ENCODE measurements around the gene HOATZ. TPM values are rescaled to one million over a fixed set of nuclear protein-coding genes. Genes with fewer than 3 reads are reported as not detected.

The HOATZ gene
- total RNA-seq, 2 donors from 2014 or later = not detected

GRCh38 chr11:111528557-111528956 lies 14.0 kb downstream of the HOATZ start:
- intact Hi-C loops (cut with DNase I) = no loop called here
- Histone ChIP-seq H3K27me3 (no peaks in the 10 kb centered on the region), H3K4me1 (no peaks in the 10 kb centered on the region), H3K27ac (no peak overlapping the region), H3K9me3 (no peaks in the 10 kb centered on the region), H3K4me3 (no peak overlapping the region), H3K36me3 (replicated peaks in 1 of 2; ENCODE audit: insufficient read depth in 1 of 2, low read depth in 2 of 2) (no peaks in the 10 kb centered on the region)
- TF ChIP-seq POLR2A (IDR thresholded peaks at IDR 0.05) (no peak), CTCF (IDR thresholded peaks at IDR 0.05) (no peak)
- no peak for ATAC-seq
- DNase-seq = no peak
- 29 to 33% methylated on average over 1 of the region's 1 CpG for WGBS, 2 donors

GRCh38 chr11:111530091-111530490 lies 15.5 kb downstream of the HOATZ start:
- Histone ChIP-seq H3K4me3 (no peak overlapping the region), H3K9me3 (no peaks in the 10 kb centered on the region), H3K27me3 (no peaks in the 10 kb centered on the region), H3K4me1 (no peaks in the 10 kb centered on the region), H3K36me3 (replicated peaks in 1 of 2; ENCODE audit: insufficient read depth in 1 of 2, low read depth in 2 of 2) (no peaks in the 10 kb centered on the region), H3K27ac (no peak overlapping the region)
- ATAC-seq (no peak), DNase-seq (no peak)
- TF ChIP-seq CTCF (IDR thresholded peaks at IDR 0.05) (no peak), POLR2A (IDR thresholded peaks at IDR 0.05) (no peak)
- WGBS, 2 donors = 71% methylated on average over 3 of the region's 3 CpGs
- intact Hi-C loops (cut with DNase I) = no loop called here

- no peak overlapping the region for H3K4me3 ChIP-seq
- no peak for TF ChIP-seq POLR2A (IDR thresholded peaks at IDR 0.05)
- no peak for TF ChIP-seq CTCF (IDR thresholded peaks at IDR 0.05)
- H3K4me1 ChIP-seq = no peaks in the 10 kb centered on the region
- H3K36me3 ChIP-seq (replicated peaks in 1 of 2; ENCODE audit: insufficient read depth in 1 of 2, low read depth in 2 of 2) = no peaks in the 10 kb centered on the region
- H3K9me3 ChIP-seq = no peaks in the 10 kb centered on the region
- no peak for DNase-seq
- intact Hi-C loops (cut with DNase I) = no loop called here
- ATAC-seq = no peak
- H3K27ac ChIP-seq = no peak overlapping the region
- no peaks in the 10 kb centered on the region for H3K27me3 ChIP-seq
Observed at GRCh38 chr11:111531136-111531535, 16.6 kb downstream of the HOATZ start.

- Histone ChIP-seq H3K27ac (no peak overlapping the region), H3K9me3 (no peaks in the 10 kb centered on the region), H3K36me3 (replicated peaks in 1 of 2; ENCODE audit: insufficient read depth in 1 of 2, low read depth in 2 of 2) (no peaks in the 10 kb centered on the region), H3K4me3 (no peak overlapping the region), H3K27me3 (no peaks in the 10 kb centered on the region), H3K4me1 (no peaks in the 10 kb centered on the region)
- ATAC-seq = no peak
- 61 to 71% methylated on average over 9 of the region's 9 CpGs for WGBS, 2 donors
- intact Hi-C loops (cut with DNase I) = no loop called here
- no peak for TF ChIP-seq CTCF (IDR thresholded peaks at IDR 0.05)
- no peak for TF ChIP-seq POLR2A (IDR thresholded peaks at IDR 0.05)
- DNase-seq = no peak
Observed at GRCh38 chr11:111531687-111532364, 17.2 kb downstream of the HOATZ start.

- intact Hi-C loops (cut with DNase I) = no loop called here
- DNase-seq = no peak
- whole genome bisulfite sequencing, 2 donors = 78 to 83% methylated on average over 5 of the region's 5 CpGs
Observed at GRCh38 chr11:111532365-111532709, 17.8 kb downstream of the HOATZ start.

More at GRCh38 chr11:111532365-111532709, 17.8 kb downstream of the HOATZ start:
- Histone ChIP-seq H3K27ac (no peak overlapping the region), H3K36me3 (replicated peaks in 1 of 2; ENCODE audit: insufficient read depth in 1 of 2, low read depth in 2 of 2) (no peaks in the 10 kb centered on the region), H3K4me1 (no peaks in the 10 kb centered on the region), H3K27me3 (no peaks in the 10 kb centered on the region), H3K9me3 (no peaks in the 10 kb centered on the region), H3K4me3 (no peak overlapping the region)
- TF ChIP-seq POLR2A (IDR thresholded peaks at IDR 0.05) (no peak), CTCF (IDR thresholded peaks at IDR 0.05) (no peak)
- no peak for ATAC-seq

Data from body of pancreas (tissue), 4 donors.